Measurements from ENCODE around the gene TICAM1. TPM values are rescaled to one million over a fixed set of nuclear protein-coding genes. Genes with fewer than 3 reads are reported as not detected.

Gene TICAM1
- total and polyA plus RNA-seq, 2 of the 13 experiments (the other 11 are each of a cell fraction or from before 2014, with no cell fraction given): 0.33 to 0.95 TPM

DNA sequence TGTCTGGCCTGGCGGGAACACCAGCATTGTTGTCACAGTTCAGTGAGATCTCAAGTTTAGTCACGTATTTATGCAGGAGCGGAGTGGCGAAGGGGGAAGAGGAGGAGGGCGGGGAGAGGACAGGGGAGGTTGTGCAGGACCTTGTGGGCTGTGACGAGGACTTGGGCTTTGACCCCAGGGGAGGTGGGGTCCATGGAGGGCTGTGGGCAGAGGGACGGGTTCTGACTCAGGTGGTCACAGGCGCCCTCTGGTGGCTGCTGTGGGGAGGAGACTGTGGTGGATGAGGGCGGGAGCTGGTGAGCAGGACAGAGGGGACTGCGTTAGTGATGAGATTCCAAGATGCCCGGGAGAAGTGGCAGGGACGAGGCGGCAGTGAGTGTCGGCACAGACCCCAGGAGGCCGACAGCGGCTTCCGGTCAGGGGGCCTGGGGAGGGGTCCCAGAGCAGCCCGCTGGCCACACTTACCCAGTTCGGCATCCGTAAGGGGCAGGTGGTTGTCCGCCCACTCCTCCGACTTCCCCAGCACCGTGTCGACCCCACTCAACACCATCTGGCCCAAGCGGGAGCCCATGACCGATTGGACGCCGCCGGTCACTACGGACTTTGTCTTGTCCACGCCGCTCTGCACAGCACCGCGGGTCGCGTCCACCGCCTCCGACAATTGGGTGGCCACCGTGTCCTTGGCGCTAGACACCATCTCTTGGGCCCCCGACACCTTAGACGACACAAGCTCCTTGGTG lies 20.2 kb upstream of the TICAM1 start (continued):
- TF ChIP-seq, protein P1, sequence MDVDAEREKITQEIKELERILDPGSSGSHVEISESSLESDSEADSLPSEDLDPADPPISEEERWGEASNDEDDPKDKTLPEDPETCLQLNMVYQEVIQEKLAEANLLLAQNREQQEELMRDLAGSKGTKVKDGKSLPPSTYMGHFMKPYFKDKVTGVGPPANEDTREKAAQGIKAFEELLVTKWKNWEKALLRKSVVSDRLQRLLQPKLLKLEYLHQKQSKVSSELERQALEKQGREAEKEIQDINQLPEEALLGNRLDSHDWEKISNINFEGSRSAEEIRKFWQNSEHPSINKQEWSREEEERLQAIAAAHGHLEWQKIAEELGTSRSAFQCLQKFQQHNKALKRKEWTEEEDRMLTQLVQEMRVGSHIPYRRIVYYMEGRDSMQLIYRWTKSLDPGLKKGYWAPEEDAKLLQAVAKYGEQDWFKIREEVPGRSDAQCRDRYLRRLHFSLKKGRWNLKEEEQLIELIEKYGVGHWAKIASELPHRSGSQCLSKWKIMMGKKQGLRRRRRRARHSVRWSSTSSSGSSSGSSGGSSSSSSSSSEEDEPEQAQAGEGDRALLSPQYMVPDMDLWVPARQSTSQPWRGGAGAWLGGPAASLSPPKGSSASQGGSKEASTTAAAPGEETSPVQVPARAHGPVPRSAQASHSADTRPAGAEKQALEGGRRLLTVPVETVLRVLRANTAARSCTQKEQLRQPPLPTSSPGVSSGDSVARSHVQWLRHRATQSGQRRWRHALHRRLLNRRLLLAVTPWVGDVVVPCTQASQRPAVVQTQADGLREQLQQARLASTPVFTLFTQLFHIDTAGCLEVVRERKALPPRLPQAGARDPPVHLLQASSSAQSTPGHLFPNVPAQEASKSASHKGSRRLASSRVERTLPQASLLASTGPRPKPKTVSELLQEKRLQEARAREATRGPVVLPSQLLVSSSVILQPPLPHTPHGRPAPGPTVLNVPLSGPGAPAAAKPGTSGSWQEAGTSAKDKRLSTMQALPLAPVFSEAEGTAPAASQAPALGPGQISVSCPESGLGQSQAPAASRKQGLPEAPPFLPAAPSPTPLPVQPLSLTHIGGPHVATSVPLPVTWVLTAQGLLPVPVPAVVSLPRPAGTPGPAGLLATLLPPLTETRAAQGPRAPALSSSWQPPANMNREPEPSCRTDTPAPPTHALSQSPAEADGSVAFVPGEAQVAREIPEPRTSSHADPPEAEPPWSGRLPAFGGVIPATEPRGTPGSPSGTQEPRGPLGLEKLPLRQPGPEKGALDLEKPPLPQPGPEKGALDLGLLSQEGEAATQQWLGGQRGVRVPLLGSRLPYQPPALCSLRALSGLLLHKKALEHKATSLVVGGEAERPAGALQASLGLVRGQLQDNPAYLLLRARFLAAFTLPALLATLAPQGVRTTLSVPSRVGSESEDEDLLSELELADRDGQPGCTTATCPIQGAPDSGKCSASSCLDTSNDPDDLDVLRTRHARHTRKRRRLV (CRISPR knock-in tag; IDR thresholded peaks at IDR 0.05): no peak
- TF ChIP-seq JDP2 (CRISPR knock-in tag; IDR thresholded peaks at IDR 0.05; ENCODE audit: borderline replicate concordance) (no peak), SRF (IDR thresholded peaks at IDR 0.05; ENCODE audit: low read depth, low read length) (no peak), ATRX (CRISPR knock-in tag; IDR thresholded peaks at IDR 0.05; ENCODE audit: borderline replicate concordance) (no peak), ZFX (CRISPR knock-in tag; IDR thresholded peaks at IDR 0.05; ENCODE audit: low read depth) (peak; percentile 47; the same call in 1 of the 2 replicates), ZNF564 (CRISPR knock-in tag; IDR thresholded peaks at IDR 0.05) (no peak), JUND (CRISPR knock-in tag; IDR thresholded peaks at IDR 0.05) (no peak), SAFB2 (CRISPR knock-in tag; IDR thresholded peaks at IDR 0.05; ENCODE audit: borderline replicate concordance, low read depth) (0 out of 2 replicates have a peak, but pooled peaks have one; percentile 32)
- TF ChIP-seq, protein P2, sequence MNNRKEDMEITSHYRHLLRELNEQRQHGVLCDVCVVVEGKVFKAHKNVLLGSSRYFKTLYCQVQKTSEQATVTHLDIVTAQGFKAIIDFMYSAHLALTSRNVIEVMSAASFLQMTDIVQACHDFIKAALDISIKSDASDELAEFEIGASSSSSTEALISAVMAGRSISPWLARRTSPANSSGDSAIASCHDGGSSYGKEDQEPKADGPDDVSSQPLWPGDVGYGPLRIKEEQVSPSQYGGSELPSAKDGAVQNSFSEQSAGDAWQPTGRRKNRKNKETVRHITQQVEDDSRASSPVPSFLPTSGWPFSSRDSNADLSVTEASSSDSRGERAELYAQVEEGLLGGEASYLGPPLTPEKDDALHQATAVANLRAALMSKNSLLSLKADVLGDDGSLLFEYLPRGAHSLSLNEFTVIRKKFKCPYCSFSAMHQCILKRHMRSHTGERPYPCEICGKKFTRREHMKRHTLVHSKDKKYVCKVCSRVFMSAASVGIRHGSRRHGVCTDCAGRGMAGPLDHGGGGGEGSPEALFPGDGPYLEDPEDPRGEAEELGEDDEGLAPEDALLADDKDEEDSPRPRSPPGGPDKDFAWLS (CRISPR knock-in tag; IDR thresholded peaks at IDR 0.05; ENCODE audit: borderline replicate concordance): no peak
- TF ChIP-seq, protein P3, sequence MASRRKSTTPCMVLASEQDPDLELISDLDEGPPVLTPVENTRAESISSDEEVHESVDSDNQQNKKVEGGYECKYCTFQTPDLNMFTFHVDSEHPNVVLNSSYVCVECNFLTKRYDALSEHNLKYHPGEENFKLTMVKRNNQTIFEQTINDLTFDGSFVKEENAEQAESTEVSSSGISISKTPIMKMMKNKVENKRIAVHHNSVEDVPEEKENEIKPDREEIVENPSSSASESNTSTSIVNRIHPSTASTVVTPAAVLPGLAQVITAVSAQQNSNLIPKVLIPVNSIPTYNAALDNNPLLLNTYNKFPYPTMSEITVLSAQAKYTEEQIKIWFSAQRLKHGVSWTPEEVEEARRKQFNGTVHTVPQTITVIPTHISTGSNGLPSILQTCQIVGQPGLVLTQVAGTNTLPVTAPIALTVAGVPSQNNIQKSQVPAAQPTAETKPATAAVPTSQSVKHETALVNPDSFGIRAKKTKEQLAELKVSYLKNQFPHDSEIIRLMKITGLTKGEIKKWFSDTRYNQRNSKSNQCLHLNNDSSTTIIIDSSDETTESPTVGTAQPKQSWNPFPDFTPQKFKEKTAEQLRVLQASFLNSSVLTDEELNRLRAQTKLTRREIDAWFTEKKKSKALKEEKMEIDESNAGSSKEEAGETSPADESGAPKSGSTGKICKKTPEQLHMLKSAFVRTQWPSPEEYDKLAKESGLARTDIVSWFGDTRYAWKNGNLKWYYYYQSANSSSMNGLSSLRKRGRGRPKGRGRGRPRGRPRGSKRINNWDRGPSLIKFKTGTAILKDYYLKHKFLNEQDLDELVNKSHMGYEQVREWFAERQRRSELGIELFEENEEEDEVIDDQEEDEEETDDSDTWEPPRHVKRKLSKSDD (CRISPR knock-in tag; IDR thresholded peaks at IDR 0.05; ENCODE audit: low read depth): peak; percentile 58; the same call in 1 of the 2 replicates
- TF ChIP-seq, protein P4, sequence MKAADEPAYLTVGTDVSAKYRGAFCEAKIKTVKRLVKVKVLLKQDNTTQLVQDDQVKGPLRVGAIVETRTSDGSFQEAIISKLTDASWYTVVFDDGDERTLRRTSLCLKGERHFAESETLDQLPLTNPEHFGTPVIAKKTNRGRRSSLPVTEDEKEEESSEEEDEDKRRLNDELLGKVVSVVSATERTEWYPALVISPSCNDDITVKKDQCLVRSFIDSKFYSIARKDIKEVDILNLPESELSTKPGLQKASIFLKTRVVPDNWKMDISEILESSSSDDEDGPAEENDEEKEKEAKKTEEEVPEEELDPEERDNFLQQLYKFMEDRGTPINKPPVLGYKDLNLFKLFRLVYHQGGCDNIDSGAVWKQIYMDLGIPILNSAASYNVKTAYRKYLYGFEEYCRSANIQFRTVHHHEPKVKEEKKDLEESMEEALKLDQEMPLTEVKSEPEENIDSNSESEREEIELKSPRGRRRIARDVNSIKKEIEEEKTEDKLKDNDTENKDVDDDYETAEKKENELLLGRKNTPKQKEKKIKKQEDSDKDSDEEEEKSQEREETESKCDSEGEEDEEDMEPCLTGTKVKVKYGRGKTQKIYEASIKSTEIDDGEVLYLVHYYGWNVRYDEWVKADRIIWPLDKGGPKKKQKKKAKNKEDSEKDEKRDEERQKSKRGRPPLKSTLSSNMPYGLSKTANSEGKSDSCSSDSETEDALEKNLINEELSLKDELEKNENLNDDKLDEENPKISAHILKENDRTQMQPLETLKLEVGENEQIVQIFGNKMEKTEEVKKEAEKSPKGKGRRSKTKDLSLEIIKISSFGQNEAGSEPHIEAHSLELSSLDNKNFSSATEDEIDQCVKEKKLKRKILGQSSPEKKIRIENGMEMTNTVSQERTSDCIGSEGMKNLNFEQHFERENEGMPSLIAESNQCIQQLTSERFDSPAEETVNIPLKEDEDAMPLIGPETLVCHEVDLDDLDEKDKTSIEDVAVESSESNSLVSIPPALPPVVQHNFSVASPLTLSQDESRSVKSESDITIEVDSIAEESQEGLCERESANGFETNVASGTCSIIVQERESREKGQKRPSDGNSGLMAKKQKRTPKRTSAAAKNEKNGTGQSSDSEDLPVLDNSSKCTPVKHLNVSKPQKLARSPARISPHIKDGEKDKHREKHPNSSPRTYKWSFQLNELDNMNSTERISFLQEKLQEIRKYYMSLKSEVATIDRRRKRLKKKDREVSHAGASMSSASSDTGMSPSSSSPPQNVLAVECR (CRISPR knock-in tag; IDR thresholded peaks at IDR 0.05; ENCODE audit: borderline replicate concordance): peak; percentile 51; the same call in 1 of the 2 replicates
- TF ChIP-seq, protein P5, sequence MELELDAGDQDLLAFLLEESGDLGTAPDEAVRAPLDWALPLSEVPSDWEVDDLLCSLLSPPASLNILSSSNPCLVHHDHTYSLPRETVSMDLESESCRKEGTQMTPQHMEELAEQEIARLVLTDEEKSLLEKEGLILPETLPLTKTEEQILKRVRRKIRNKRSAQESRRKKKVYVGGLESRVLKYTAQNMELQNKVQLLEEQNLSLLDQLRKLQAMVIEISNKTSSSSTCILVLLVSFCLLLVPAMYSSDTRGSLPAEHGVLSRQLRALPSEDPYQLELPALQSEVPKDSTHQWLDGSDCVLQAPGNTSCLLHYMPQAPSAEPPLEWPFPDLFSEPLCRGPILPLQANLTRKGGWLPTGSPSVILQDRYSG (CRISPR knock-in tag; IDR thresholded peaks at IDR 0.05): no peak

Measured in HepG2 (cell line).